ENCODE data around the gene FAM47E. TPM values are rescaled to one million over a fixed set of nuclear protein-coding genes. Genes with fewer than 3 reads are reported as not detected.
A peak's percentile ranks its signal among the peaks of the same experiment; 100 is the strongest.

Gene FAM47E
- total RNA-seq, 2 donors from 2014 or later: not detected

DNA sequence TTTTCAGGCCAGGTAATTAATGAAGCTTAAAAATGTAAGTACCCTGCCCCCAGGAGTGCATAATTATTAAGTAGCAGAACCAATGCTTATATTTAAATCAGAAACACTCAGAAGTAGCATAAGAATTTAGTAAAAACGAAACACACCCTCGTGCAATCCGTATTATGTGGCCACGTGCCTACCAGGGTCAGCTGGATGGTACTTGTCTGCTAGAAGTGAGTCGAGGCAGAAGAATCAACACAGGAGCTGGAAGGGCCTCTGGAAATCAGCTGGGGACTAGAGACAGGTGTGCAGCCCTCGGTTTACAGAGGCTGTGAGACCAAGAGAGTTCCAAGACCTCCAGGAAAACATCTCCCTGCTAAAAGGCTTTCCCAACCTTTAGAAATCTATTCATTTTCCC, 559 bp upstream of the FAM47E start:
- Mint-ChIP-seq H3K9me3 (no peaks in the 10 kb centered on the region), H3K27ac (no peak overlapping the region), H3K36me3 (no peaks in the 10 kb centered on the region)
- DNase-seq (ENCODE audit: low spot score in 2 of 2) (no peak), ATAC-seq (peak in 1 of 2 donors; percentile 47)

- Mint-ChIP-seq H3K27ac (no peak overlapping the region), H3K36me3 (no peaks in the 10 kb centered on the region), H3K9me3 (no peaks in the 10 kb centered on the region)
- no peak for ATAC-seq
- DNase-seq (ENCODE audit: low spot score in 2 of 2): no peak
Observed at GRCh38 chr4:76252271-76252653, 741 bp downstream of the FAM47E start.

DNA sequence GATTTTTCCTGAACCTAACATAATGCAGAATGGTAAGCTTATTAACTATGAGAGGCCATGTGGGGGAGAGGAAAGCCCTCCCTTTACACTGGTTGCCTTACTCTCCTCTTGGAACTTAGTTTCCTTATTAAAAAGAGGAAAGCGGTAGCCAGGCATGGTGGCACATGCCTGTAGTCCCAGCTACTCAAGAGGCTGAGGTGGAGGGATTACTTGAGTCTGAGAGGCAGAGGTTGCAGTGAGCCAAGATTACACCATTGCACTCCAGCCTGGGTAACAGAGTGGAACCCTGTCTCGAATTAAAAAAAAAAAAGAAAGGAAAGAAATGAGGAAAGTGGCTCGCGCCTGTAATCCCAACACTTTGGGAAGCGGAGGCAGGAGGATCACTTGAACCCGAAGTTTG, 2.0 kb downstream of the FAM47E start:
- H3K9me3 Mint-ChIP-seq: no peaks in the 10 kb centered on the region
- ATAC-seq: no peak

DNA sequence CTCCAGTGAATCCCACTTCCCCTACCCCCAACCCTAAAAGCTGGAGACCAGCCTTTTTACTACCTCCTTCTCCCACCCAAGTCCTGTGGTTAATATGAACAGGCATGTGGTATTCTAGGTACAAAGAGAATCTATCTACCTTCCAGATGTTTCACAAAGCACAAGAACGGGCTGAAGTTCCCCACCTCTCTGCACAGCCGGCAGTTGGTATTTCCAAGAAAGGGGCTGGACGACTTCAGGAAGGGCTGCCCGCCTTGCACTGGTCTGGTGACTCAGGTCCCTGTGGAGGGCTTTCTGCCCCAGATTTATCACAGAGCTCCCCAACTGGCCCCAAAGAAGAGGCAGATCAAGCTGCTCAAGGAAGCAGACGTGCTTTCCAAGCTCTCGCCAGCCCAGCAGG, 4.5 kb downstream of the FAM47E start:
- H3K9me3 Mint-ChIP-seq: no peaks in the 10 kb centered on the region
- H3K27ac Mint-ChIP-seq: no peak overlapping the region
- ATAC-seq (no peak), DNase-seq (ENCODE audit: low spot score in 2 of 2) (no peak)
- H3K36me3 Mint-ChIP-seq: no peaks in the 10 kb centered on the region

More for the DNA sequence above, 2.0 kb downstream of the FAM47E start:
- Mint-ChIP-seq H3K36me3 (no peaks in the 10 kb centered on the region), H3K27ac (no peak overlapping the region)
- DNase-seq (ENCODE audit: low spot score in 2 of 2): no peak

GRCh38 chr4:76256968-76257367, 5.4 kb downstream of the FAM47E start:
- Mint-ChIP-seq H3K36me3 (no peaks in the 10 kb centered on the region), H3K9me3 (no peaks in the 10 kb centered on the region), H3K27ac (no peak overlapping the region)
- ATAC-seq: no peak
- DNase-seq (ENCODE audit: low spot score in 2 of 2): no peak

DNA sequence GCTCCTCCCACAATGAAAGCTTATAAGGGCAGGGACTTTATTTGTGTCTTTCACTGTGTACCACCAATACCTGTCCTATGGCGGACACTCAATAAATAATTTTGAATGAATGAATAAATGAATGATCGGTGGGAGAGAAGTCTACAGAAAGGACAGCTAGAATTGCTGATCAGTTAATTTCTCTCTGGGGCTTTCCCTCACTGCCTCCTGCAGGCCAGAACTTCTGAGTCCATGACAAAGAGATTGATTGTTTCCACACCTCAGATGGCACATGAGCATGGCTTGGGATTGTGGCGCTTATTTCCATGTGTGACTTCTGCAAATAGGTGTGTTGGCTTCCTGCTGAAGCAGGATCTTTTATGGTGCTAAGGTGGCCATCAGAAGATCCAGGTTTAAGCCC, 6.3 kb downstream of the FAM47E start:
- ATAC-seq (no peak), DNase-seq (ENCODE audit: low spot score in 2 of 2) (no peak)
- H3K9me3 Mint-ChIP-seq: no peaks in the 10 kb centered on the region
- H3K36me3 Mint-ChIP-seq: no peaks in the 10 kb centered on the region
- no peak overlapping the region for H3K27ac Mint-ChIP-seq

GRCh38 chr4:76260571-76260970, 9.1 kb downstream of the FAM47E start:
- Mint-ChIP-seq H3K36me3 (no peaks in the 10 kb centered on the region), H3K9me3 (no peaks in the 10 kb centered on the region), H3K27ac (no peak overlapping the region)
- ATAC-seq: no peak
- DNase-seq (ENCODE audit: low spot score in 2 of 2): no peak

- Mint-ChIP-seq H3K36me3 (no peaks in the 10 kb centered on the region), H3K27ac (no peak overlapping the region), H3K9me3 (no peaks in the 10 kb centered on the region)
- ATAC-seq: no peak
- DNase-seq (ENCODE audit: low spot score in 2 of 2): no peak
Observed at GRCh38 chr4:76265631-76266218, 14.2 kb downstream of the FAM47E start.

DNA sequence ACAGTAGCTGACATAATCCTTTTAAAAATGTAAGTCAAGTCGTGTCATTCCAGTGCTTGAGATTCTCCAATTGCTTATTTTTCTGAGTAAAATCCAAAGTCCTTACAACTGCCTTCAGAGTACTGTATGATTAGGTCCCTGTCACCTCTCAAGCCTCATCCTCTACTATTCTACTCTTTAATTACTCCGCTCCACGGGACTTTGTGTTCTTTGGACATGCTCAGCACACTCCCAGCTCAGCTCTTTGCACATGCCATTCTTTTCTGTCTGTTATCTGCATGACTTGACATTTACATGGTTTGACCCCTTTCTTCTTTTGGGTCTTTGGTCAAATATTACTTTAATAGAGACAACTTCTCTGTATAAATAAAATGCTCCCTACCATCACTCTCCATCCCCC, 15.1 kb downstream of the FAM47E start:
- Mint-ChIP-seq H3K27ac (no peak overlapping the region), H3K36me3 (no peaks in the 10 kb centered on the region), H3K9me3 (no peaks in the 10 kb centered on the region)
- DNase-seq (ENCODE audit: low spot score in 2 of 2) (no peak), ATAC-seq (no peak)

GRCh38 chr4:76267811-76268210, 16.3 kb downstream of the FAM47E start:
- H3K9me3 Mint-ChIP-seq: no peaks in the 10 kb centered on the region
- ATAC-seq (no peak), DNase-seq (ENCODE audit: low spot score in 2 of 2) (no peak)
- no peak overlapping the region for H3K27ac Mint-ChIP-seq
- H3K36me3 Mint-ChIP-seq: no peaks in the 10 kb centered on the region

- no peak for DNase-seq (ENCODE audit: low spot score in 2 of 2)
Observed at GRCh38 chr4:76270244-76271175, 19.0 kb downstream of the FAM47E start.

GRCh38 chr4:76271248-76271647, 19.7 kb downstream of the FAM47E start:
- H3K36me3 Mint-ChIP-seq: no peaks in the 10 kb centered on the region
- no peak for DNase-seq (ENCODE audit: low spot score in 2 of 2)
- no peak for ATAC-seq
- H3K27ac Mint-ChIP-seq: no peak overlapping the region
- H3K9me3 Mint-ChIP-seq: no peaks in the 10 kb centered on the region

More at GRCh38 chr4:76270244-76271175, 19.0 kb downstream of the FAM47E start:
- H3K9me3 Mint-ChIP-seq: no peaks in the 10 kb centered on the region
- H3K27ac Mint-ChIP-seq: no peak overlapping the region
- H3K36me3 Mint-ChIP-seq: no peaks in the 10 kb centered on the region
- no peak for ATAC-seq

- DNase-seq (ENCODE audit: low spot score in 2 of 2): no peak
- Mint-ChIP-seq H3K9me3 (no peaks in the 10 kb centered on the region), H3K36me3 (no peaks in the 10 kb centered on the region), H3K27ac (no peak overlapping the region)
- no peak for ATAC-seq
Observed at GRCh38 chr4:76272073-76272472, 20.6 kb downstream of the FAM47E start.

DNA sequence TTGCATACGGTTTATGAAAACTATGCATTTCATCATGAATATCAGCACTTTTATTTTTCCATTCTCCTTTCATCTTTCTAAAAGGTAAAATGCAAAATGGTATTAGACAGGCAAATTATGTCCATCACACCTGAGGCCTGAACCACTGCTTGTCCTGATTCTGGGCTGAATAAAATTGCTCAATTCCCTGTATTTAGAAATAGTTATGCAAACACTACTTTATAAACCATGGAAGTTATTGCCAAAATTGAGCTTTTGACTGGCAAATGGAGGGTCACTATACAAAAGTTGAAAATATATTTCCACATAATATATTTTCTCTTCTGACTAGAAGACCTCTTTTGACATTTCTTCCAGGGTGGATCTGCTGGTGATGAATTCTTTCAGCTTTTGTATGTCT, 21.1 kb downstream of the FAM47E start:
- no peak for DNase-seq (ENCODE audit: low spot score in 2 of 2)
- H3K36me3 Mint-ChIP-seq: no peaks in the 10 kb centered on the region
- H3K27ac Mint-ChIP-seq: no peak overlapping the region
- ATAC-seq: no peak
- H3K9me3 Mint-ChIP-seq: no peaks in the 10 kb centered on the region

GRCh38 chr4:76272999-76273398, 21.5 kb downstream of the FAM47E start:
- no peak overlapping the region for H3K27ac Mint-ChIP-seq
- no peaks in the 10 kb centered on the region for H3K9me3 Mint-ChIP-seq
- DNase-seq (ENCODE audit: low spot score in 2 of 2) (no peak), ATAC-seq (no peak)
- no peaks in the 10 kb centered on the region for H3K36me3 Mint-ChIP-seq

- ATAC-seq: no peak
Observed at GRCh38 chr4:76275486-76276124, 24.1 kb downstream of the FAM47E start.

DNA sequence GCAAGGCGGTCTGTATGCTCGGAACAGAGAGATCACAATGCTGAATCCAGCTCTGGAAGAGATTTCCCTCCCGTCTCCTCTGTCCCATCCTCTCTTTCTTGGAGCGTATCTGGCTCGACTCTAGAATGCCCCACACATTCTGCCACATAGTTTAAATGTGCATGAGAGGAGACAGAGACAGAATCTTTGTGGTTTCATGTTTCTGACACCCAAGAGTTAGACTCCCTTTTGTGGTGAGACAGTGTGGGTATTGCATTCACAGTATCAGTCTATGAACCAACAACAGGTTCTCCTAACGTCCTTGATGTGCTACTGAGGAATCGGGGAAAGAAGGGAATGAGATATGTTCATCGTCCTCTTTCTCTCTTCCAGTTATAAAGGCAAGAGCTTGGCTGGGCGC, 25.3 kb downstream of the FAM47E start:
- H3K36me3 Mint-ChIP-seq: no peaks in the 10 kb centered on the region
- ATAC-seq (no peak), DNase-seq (ENCODE audit: low spot score in 2 of 2) (no peak)
- no peaks in the 10 kb centered on the region for H3K9me3 Mint-ChIP-seq
- H3K27ac Mint-ChIP-seq: no peak overlapping the region

More at GRCh38 chr4:76275486-76276124, 24.1 kb downstream of the FAM47E start:
- no peak overlapping the region for H3K27ac Mint-ChIP-seq
- no peak for DNase-seq (ENCODE audit: low spot score in 2 of 2)
- no peaks in the 10 kb centered on the region for H3K9me3 Mint-ChIP-seq
- no peaks in the 10 kb centered on the region for H3K36me3 Mint-ChIP-seq
